Measurements from ENCODE around the gene NTN4. TPM values are rescaled to one million over a fixed set of nuclear protein-coding genes. Genes with fewer than 3 reads are reported as not detected.

Gene NTN4
- total RNA-seq, 2 experiments from 2014 or later = not detected

DNA sequence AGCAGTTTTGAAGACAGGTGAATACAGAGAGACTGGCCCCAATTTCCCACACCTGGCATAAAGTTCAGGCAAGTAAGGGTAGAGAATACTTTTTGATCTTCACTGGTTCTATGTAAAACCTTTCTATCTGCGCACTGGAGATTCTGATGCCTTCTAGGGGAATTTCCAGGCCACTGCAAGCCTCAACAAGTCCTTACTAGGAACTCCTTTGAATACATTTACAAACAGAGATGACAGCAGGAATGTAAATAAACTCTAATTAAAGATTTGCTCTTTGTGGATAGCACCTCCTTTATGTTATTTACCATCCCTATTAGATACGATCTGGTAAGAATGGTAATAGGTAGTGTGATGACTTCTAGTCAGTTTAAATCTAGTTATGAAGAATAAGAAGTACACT lies 69.2 kb downstream of the NTN4 start:
- CTCF ChIA-PET = no interaction called here
- intact Hi-C loops (cut with micrococcal nuclease) = no loop called here
- DNase-seq (no peak), ATAC-seq (no peak)
- Mint-ChIP-seq H3K36me3 (ENCODE audit: low read depth) (no peaks in the 10 kb centered on the region), H3K27me3 (peaks cover 5% of the 10 kb centered on the region), H3K4me3 (no peak overlapping the region), H3K9me3 (peaks cover 3% of the 10 kb centered on the region), H3K27ac (no peak overlapping the region), H3K4me1 (ENCODE audit: low read depth) (no peaks in the 10 kb centered on the region)
- POLR2A ChIA-PET = no interaction called here
- TF ChIP-seq, protein P1, sequence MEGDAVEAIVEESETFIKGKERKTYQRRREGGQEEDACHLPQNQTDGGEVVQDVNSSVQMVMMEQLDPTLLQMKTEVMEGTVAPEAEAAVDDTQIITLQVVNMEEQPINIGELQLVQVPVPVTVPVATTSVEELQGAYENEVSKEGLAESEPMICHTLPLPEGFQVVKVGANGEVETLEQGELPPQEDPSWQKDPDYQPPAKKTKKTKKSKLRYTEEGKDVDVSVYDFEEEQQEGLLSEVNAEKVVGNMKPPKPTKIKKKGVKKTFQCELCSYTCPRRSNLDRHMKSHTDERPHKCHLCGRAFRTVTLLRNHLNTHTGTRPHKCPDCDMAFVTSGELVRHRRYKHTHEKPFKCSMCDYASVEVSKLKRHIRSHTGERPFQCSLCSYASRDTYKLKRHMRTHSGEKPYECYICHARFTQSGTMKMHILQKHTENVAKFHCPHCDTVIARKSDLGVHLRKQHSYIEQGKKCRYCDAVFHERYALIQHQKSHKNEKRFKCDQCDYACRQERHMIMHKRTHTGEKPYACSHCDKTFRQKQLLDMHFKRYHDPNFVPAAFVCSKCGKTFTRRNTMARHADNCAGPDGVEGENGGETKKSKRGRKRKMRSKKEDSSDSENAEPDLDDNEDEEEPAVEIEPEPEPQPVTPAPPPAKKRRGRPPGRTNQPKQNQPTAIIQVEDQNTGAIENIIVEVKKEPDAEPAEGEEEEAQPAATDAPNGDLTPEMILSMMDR (IDR thresholded peaks at IDR 0.05) = no peak

DNA sequence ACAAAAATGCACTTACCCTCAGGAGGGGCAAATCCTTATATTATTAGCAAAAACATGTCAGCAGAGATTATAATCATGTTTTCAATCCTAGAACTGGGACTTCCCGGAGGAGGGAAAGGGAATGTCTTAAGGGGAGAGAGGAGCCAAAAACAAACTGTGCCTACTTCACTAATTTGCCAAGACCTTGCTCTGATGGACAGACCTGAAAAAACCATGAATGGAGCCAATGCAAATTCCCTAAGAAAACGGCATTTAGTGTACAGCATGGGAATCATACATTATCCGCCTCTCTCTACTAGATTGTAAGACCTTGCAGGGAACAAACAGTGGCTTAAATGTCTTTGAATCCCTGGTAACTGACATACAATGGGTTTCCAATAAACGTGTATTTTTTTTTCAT lies 70.4 kb downstream of the NTN4 start:
- Mint-ChIP-seq H3K36me3 (ENCODE audit: low read depth) (no peaks in the 10 kb centered on the region), H3K9me3 (no peaks in the 10 kb centered on the region), H3K27ac (no peak overlapping the region), H3K4me1 (ENCODE audit: low read depth) (no peaks in the 10 kb centered on the region), H3K27me3 (peaks cover 3% of the 10 kb centered on the region), H3K4me3 (no peak overlapping the region)
- DNase-seq = no peak
- ChIA-PET POLR2A (no interaction called here), CTCF (interaction anchor here (0.8 kb wide), 1 partner anchor 9 kb away, joined by 3 read pairs; no protein-coding TSS in a partner anchor)
- intact Hi-C loops (cut with micrococcal nuclease) = no loop called here
- ATAC-seq = no peak
- TF ChIP-seq, protein P1 (IDR thresholded peaks at IDR 0.05) = no peak

DNA sequence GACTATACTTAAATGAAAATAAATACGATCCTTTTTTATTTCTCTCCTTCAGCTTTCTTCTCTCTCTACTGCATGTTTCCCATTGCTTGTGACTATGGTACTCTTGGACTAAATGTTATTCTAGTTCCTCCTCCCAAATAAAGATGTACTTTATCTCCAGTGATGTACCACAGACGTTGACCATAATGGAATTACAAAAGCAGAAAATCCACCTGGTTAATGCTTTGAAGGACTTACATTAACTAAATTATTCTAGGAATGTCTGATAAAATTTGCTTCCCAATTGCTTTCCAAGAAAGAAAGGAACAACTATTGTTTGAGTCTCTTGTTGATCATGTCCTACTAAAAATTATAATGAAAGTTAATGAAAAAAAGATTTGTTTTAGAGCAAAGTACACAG lies 71.8 kb downstream of the NTN4 start:
- DNase-seq = no peak
- H3K27ac Mint-ChIP-seq = no peak overlapping the region
- no peak for ATAC-seq
- H3K9me3 Mint-ChIP-seq = no peaks in the 10 kb centered on the region
- no peak overlapping the region for H3K4me3 Mint-ChIP-seq
- intact Hi-C loops (cut with micrococcal nuclease) = no loop called here
- POLR2A ChIA-PET = interaction anchor here (0.6 kb wide), 1 partner anchor 78 kb away, joined by 3 read pairs; no protein-coding TSS in a partner anchor
- H3K36me3 Mint-ChIP-seq (ENCODE audit: low read depth) = no peaks in the 10 kb centered on the region
- no peaks in the 10 kb centered on the region for H3K4me1 Mint-ChIP-seq (ENCODE audit: low read depth)
- TF ChIP-seq, protein P1 (IDR thresholded peaks at IDR 0.05) = no peak
- H3K27me3 Mint-ChIP-seq = no peaks in the 10 kb centered on the region
- CTCF ChIA-PET = no interaction called here

DNA sequence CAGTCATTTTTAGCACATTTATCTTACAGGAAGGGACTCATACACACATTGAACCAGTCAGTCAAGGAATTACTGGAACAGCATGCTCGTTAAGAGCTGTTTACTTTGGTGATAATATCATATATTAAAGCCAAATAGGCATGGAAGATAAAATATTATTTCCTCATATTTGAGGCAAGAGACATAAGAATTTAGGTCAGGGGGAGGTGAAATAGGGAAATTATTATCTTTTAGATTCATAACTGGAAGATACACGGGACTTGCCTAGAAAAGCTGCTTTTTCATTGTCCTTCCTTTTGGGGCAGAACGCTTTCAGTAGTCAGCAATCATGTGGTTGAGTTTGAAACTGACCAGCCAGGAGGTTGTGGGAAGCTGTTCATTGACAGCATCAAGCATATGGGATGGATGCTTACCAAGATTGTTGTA lies 72.5 kb downstream of the NTN4 start:
- intact Hi-C loops (cut with micrococcal nuclease) = no loop called here
- POLR2A ChIA-PET = no interaction called here
- no peaks in the 10 kb centered on the region for H3K4me1 Mint-ChIP-seq (ENCODE audit: low read depth)
- ATAC-seq (no peak), DNase-seq (no peak)
- CTCF ChIA-PET = no interaction called here
- TF ChIP-seq, protein P1 (IDR thresholded peaks at IDR 0.05) = no peak
- H3K36me3 Mint-ChIP-seq (ENCODE audit: low read depth) = no peaks in the 10 kb centered on the region
- no peaks in the 10 kb centered on the region for H3K9me3 Mint-ChIP-seq
- peaks cover 2% of the 10 kb centered on the region for H3K27me3 Mint-ChIP-seq
- H3K27ac Mint-ChIP-seq = no peak overlapping the region
- no peak overlapping the region for H3K4me3 Mint-ChIP-seq

DNA sequence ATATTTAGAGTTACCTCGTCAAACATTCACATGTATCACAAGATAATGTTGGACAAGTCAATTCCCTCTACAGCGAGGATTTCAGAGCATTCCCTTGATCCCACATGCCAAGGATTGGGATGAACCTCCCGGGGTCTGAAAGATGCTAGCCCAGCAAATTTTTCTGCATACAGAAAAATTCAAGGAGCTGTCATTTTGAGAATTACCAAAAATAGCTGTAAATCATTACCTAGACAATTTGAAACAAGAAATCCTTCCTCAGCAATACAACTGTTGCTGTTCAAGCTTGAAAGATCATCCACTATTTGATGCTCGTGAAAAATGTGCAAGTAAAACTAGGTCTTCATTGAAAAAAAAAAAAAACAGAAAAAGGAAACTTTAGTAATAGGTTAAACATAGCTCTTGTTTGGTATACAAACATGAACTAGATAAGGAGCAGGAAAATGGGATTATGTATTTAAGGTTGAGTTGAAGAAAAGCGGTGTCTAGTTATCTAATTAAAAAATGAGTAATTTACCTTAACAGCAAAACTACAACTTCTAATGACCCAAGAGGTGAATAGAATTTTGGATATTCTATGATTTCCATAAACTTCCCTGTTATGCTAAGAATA lies 73.1 kb downstream of the NTN4 start:
- ChIA-PET POLR2A (no interaction called here), CTCF (no interaction called here)
- no peaks in the 10 kb centered on the region for H3K9me3 Mint-ChIP-seq
- TF ChIP-seq, protein P1 (IDR thresholded peaks at IDR 0.05) = no peak
- ATAC-seq (no peak), DNase-seq (no peak)
- no peaks in the 10 kb centered on the region for H3K36me3 Mint-ChIP-seq (ENCODE audit: low read depth)
- no peaks in the 10 kb centered on the region for H3K4me1 Mint-ChIP-seq (ENCODE audit: low read depth)
- intact Hi-C loops (cut with micrococcal nuclease) = no loop called here
- H3K4me3 Mint-ChIP-seq = no peak overlapping the region
- H3K27me3 Mint-ChIP-seq = peaks cover 2% of the 10 kb centered on the region
- H3K27ac Mint-ChIP-seq = no peak overlapping the region
